HG03342 (cell line): Measurements from ENCODE around the gene CERS4.
"Not testable (repeated sequence)": the region's sequence is repeated elsewhere in the genome, so short reads cannot be mapped to it uniquely, and the experiment has no call there.

Experiments used
- ATAC-seq: cut with Tn5 transposase; IDR thresholded peaks from one replicate; pipeline ENCODE4 v1.9.1; 2021; ENCODE audit warnings: mild to moderate bottlenecking, moderate library complexity; ENCODE audit not compliant: unreplicated experiment

CERS4 gene, protein sequence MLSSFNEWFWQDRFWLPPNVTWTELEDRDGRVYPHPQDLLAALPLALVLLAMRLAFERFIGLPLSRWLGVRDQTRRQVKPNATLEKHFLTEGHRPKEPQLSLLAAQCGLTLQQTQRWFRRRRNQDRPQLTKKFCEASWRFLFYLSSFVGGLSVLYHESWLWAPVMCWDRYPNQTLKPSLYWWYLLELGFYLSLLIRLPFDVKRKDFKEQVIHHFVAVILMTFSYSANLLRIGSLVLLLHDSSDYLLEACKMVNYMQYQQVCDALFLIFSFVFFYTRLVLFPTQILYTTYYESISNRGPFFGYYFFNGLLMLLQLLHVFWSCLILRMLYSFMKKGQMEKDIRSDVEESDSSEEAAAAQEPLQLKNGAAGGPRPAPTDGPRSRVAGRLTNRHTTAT

DNA sequence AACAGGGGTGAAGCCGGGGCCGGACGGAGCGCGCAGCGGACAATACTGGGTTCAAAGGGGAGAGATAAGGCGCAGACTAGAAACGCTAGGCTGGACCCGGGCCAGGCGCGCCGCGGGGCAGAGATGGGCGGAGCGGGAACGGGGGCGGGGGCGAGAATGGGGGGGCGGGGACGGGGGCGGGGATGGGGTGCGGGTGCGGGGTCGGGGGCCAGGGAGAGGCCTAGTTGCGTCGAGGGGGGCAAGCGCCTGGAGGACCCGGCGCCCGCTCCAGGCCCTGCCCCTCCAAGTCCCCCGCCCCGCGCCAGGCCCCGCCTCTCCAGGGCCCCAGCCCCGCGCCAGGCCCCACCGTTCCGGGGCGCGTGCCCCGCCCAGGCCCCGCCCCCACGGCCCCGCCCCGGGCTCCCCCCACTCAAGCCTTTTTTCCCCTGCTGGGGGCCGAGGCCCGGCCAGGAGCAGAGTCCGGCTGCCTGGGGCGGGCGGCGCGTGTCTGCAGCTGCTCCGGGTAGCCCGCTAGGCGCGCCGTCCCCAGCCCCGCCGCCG is at the start of gene CERS4:
CERS4 (plus strand) TSS at position 449 of the 540 bp plus-strand sequence. CDS start 41,707 bp downstream, outside the sequence.
- peak; percentile 51 for ATAC-seq

DNA sequence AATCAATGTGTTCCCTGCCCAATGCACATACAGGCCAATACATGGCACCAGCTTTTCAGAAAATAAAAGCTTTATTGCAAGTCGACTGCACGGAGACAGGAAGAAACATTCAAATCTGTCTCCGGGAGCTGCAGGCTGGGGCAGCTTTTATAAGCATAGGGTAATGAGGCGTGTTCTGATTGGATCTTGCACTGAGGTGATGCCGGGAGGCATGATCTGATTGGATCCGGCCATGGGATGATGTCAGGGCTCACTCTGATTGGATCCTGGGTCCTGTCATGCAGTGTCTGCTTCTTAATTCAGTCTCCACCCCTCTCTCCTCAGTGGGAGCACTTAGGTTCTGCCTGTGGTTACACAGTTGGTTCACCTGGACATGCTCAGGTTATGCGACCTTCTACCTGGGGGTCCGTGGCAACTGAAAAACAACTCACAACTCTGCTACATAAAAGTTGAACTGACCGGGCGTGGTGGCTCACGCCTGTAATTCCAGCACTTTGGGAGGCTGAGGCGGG is 48.0 kb upstream of the CERS4 start:
- ATAC-seq: no peak

DNA sequence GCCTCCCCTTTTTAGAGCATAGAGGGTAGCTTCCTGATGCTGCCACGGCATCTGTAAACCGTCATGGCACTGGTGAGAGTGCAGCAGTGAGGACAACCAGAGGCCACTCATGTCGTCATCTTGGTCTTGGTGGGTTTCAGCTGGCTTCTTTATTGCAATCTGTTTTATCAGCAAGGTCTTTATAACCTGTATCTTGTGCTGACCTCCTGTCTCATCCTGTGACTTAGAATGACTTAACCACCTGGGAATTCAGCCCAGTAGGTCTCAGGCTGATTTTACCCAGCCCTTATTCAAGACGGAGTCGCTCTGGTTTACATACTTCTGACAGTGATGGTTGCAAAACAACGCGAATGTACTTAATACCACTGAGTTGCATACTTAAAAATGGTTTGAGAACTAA is 45.4 kb upstream of the CERS4 start:
- ATAC-seq: no peak

DNA sequence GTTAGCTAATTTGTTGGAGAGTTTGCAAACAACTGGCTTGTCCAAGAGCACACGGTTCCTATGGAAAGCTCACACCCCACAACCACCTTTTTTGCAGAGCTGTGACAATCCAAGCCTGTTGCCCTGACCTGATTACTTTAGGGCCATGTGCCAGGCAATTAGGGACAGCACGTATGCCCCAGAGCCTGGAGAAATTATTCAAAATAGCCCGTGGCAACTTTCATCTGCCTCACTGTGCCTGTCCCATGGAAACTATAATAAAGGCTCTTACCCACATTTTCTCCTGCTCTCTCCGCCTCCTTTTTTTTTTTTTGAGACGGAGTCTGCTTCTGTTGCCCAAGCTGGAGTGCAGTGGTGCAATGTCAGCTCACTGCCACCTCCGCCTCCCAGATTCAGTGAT is 41.2 kb upstream of the CERS4 start:
- ATAC-seq: no peak

DNA sequence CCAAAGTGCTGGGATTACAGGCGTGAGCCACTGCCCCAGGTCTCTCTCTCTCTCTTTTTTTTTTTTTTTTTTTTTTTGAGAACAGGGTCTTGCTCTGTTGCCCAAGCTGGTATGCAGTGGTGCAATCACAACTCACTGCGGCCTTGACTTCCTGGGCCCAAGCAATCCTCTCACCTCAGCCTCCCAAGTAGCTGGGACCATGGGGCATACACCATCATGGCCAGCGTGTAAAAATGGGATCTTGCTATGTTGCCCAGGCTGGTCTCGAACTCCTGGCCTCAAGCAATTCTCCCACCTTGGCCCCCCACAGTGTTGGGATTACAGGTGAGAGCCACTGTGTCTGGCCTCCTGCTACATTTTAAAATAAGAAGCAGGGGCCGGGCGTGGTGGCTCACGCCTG is 40.6 kb upstream of the CERS4 start:
- no peak for ATAC-seq

DNA sequence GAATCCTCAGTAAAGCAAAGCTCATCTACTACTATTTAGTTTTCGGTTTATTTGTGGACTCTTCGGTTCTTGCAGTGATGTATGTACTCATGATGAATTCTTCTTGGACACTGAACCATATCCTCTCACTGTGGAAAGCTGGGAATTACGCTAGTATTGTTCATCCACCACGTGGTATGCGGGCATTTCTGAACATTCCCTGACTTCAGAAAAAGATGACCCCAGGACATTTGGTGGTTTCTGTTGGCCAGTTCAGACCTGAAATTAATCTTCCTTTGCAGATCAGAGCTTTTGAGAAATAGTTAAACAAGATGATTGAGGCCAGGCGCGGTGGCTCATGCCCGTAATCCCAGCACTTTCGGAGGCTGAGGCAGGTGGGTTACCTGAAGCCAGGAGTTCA is 34.5 kb upstream of the CERS4 start:
- ATAC-seq: no peak

DNA sequence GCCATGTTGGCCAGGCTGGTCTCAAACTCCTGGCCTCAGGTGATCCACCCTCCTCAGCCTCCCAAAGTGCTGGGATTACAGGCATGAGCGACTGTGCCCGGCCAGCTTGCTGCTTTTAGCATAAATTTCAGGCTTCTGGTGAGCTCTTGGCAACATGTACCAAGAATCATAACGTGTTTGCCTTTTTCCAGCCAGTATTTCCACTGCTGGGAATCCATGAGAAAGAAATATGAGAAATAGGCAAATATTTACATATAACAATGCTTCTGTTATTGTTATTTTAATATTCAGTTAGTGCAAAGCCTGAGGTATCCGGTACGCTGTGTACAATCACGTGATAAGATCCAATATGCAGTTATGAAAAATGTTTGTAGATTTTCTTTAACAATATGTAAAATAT is 29.2 kb upstream of the CERS4 start:
- ATAC-seq: no peak

DNA sequence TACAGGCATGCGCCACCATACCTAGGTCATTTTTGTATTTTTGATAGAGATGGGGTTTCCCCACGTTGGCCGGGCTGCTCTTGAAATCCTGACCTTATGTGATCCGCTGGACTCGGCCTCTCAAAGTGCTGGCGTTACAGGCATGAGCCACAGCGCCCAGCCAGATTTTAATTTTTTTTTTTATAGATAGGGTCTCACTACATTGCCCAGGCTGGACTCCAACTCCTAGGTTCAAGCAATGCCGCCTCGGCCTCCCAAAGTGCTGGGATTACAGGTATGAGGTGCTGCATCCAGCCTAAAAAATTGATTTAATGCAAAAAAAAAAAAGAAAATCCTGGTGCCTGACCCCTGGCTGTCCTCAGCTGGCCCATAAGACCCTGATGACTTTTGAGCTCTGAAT is 24.9 kb upstream of the CERS4 start:
- ATAC-seq: no peak

DNA sequence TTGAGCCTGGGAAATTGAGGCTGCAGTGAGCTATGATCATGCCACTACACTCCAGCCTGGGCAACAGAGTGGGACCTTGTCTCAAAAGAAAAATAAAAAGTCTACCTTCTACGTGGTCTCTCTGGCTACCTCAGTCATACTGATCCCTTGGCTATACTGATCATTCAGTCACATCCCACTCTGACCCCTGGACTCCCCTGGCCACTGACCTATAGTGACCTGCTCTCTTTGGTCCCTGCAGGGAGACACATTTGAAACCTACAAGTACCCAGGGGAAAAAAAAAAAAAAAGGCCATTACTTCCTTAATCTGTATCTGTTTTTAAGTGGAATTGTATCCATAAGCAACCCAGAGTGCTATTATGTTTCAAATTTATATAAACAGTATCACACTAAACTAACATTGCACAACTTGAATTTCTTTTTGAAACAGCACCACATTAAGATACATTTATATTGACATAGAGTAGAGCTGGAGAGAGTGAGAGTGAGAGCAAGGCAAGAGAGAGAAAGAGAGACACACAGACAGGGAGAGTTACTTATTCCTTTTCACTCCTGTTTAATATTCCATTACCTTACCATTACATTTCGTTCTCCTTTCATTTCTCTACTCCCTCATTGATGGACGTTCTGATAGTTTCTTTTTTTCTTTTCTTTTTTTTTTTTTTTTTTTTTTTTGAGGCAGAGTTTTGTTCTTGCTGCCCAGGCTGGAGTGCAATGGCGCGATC is 23.7 kb upstream of the CERS4 start:
- no peak for ATAC-seq

DNA sequence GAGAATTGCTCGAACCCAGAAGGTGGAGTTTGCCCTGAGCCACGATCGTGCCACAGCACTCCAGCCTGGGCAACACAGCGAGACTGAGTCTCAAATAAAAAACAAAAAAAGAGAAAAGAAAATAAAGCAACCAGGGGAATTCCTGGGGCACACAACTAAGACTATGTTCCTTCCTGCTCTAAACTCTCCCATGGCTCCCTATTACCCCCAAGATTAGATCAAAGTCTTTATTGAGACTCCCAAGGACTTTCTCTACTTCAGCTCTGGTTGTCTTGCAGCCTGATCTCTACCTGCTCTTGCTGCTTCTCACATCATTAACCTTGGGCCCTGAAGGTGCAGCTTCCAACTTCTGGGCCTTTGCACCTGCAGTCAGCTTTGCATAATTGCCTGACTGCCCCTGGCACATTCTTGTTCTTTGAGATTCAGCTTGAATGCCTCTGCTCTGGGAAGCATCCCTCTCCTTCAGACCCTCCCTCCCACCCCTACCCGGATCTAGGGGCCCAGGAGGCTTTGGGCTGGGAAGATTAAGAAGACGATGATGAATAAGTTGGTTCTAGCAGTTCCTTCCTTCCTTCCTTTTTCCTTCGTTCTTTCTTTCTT is 16.8 kb upstream of the CERS4 start:
- ATAC-seq: no peak

DNA sequence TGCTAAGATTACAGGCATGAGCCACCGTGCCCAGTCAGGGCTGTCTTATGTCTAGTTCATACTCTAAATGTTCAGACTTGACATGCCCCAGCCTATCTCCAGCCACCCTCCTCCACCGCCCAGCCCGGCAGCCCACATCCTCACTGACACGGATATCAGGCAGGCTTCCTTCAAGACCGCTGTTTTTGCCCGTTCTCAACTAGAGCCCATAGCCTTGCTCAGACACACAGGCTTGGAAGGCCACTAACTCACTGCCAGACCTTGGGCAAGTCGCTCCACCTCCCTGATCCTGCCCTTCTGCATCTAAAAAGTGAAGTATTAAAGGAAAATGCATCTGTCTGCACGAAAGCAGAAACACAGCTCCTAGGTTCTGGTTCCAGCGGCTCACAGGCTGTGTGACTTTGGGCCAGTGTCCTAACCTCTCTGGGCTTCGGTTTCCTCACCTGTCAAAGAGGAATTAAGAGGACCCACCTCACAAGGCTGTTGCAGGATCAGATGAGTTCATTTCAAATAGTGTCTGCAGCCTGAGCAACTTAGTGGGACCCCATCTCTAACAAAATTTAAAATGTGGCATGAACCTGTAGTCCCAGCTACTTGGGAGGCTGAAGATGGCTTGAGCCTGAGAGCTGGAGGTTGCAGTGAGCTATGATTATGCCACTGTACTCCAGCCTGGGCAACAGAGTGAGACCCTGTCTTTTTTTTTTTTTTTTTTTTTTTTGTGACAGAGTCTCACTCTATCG is 14.5 kb upstream of the CERS4 start:
- ATAC-seq: no peak

DNA sequence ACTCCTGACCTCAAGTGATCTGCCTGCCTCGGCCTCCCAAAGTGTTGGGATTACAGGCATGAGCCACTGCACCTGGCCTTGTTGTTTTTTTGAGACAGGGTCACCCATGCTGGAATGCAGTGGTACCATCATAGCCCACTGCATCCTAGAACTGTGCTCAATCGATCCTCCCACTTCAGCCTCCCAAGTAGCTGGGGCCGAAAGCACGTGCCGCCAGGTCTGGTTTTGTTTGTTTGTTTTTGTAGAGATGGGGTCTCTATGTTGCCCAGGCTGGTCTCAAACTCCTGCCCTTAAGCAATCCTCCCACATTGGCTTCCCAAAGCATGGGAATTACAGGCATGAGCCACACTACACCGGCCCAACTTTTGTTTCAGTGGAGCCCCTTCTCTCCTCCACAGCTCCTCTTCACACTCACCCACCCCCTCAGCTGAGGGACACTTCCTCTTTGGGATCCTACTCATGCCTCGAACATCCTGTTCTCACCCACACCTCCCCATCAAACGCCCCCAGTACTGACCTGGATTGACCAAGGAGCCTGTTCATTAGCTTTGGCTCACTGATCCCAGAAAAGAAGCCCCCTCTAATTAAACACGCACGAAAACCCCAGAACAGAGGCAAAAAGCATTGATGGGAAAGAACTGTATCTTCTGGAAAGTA is 12.8 kb upstream of the CERS4 start:
- ATAC-seq: no peak

DNA sequence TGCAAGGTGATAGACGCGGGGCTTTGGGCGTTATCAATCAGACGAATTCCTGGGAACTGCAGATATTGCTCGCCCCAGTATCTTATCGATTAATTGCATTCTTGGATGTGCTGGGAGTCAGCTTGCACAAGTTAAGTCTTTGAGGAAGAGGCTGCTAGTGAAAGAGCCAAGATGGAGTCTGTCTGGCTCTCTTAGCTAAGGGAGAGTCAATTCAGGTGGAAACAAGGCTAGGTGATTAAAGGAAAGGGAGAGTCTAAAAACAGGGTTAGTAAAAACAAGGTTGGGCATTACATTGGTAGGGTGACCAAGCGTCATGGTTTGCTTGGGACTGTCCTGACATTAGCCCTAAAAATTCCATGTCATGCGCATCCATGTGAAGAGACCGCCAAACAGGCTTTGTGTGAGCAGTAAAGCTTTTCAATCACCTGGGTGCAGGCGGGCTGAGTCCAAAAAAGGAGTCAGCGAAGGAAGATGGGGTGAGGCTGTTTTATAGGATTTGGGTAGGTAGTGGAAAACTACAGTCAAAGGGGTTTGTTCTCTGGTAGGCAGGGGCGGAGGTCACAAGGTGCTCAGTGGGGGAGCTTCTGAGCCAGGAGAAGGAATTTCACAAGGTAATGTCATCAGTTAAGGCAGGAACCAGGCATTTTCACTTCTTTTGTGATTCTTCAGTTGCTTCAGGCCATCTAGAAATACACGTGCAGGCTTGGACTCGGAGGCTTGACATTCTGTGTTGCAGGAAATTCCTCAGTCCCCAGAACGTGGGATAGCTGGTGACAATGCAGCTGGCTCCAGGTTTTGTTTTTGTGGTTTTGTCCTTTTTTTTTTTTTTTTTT is 5.7 kb upstream of the CERS4 start:
- ATAC-seq: not testable (repeated sequence)

DNA sequence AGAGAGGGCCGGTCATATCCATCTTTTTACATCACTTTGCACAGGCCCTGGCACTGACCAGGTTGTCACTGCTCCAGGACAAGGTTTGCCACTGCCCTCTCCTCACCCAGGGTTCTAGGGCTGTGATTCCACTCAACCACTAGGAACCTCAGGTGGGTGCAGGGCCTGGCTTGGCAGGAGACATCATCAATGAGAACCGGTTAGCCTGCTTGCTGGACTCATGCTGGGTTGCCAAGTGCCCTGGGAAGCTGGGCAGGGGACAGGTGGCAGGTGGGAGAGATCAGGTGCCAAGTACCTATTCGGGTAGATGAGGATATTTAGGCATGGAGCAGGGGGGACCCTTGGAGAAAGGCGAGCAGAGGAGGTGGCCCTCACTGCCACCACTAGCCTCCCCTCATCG is 4.2 kb upstream of the CERS4 start:
- no peak for ATAC-seq

DNA sequence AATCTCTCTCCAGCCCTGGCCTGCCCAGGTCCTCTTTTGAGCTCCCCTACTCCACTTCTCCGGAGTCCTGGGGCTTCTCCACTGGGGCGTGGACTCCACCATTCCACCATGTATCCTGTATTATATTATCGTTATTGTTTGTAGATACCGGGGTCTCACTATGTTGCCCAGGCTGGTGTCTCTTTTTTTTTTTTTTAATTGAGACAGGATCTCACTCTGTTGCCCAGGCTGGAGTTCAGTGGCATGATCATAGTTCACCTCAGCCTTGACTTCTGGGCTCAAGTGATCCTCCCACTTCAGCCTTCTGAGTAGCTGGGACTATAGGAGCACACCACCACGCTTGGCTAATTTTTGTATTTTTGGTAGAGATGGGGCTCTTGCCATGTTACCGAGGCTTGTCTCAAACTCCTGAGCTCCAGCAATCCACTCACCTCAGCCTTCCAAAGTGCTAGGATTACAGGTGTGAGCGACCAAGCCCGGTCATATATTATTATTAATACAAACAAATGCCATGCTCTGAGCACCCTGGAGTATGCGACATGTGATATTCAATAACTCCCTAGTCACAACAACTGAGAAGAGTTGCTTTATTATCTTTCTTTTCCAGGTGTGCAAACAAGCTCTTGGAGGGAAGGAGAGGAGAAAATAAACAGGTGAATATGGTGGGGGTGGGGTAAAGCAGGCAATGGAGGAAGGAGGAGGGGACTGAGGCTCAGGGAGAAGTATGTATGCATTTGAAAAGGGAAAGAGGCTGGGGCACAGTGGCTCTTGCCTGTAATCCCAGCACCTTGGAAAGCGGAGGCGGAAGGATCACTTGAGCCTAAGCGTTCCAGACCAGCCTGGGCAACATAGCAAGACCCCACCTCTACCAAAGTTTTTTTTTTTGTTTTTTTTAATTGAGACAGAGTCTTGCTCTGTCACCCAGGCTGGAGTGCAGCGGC is 2.8 kb upstream of the CERS4 start:
- no peak for ATAC-seq

DNA sequence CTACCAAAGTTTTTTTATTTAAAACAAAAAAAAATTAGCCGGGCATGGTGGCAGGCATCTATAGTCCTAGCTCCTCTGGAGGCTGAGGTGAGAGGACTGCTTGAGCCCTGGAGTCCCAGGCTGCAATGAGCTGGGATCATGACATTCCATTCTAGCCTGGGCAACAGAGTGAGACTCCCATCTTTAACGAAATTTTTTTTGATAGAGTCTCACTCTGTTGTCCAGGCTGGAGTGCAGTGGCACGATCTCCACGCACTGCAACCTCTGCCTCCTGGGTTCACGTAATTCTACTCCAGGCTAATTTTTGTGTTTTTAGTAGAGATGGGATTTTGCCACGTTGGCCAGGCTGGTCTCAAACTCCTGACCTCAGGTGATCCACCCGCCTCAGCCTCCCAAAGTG is 1.8 kb upstream of the CERS4 start:
- ATAC-seq: not testable (repeated sequence)

DNA sequence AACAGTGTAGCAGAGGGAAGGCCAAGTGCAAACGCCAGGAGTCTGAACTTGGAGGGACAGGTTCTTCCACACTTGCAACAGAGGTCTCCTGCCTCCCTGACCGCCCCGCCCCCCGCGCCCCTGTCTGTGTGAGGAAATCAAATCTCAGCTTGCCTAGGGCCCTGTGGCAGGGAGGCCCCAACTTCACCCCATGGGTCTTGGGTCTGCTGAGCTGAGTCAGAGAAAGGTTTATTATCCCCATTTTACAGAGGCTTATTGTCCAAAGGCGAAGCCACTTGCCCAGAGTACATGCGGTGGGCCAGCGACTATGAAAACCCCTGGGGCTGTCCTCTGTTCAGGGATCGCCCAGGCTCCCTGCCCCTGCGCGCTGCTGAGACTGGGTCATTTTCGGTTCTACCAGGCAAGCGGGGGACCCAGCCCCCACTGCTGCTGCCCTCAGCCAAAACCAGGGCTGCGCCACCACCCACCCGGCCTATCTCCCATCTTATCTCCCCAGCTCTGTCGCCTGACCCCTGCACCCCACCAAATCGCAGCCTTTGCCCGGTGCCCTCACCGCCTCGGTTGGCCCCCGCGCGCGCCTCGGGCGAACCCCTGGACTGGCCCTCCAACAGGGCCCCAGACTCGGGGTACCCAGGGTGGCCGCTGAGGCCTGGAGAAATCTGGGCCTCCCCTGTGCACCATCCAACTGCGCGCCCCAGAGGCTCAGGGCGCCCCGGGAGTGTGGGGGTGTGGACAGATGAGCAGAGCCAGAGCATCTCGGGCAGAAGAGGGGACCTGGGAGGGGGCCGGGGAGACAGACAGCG is 850 bp upstream of the CERS4 start:
- peak; percentile 2 for ATAC-seq
